Activated CD4-positive, alpha-beta T cell treated with anti-CD3 and anti-CD28 coated beads, Interleukin-2, amount 50 U/mL, for 24 hours (primary cell): Measurements from ENCODE around the gene SYNM.

Experiments
- DNase-seq, 2 donors: peaks; one replicate each; pipeline ENCODE4 v3.0.0-alpha.2; 2020; ENCODE audit warnings: low read depth in 1 of 2, low spot score in 1 of 2

The SYNM gene

GRCh38 chr15:99121691-99122410 lies 17.0 kb downstream of the SYNM start:
- DNase-seq = no peak

GRCh38 chr15:99122831-99123712 lies 18.2 kb downstream of the SYNM start:
- DNase-seq = no peak

- DNase-seq = no peak
These were observed 19.0 kb downstream of the SYNM start for GRCh38 chr15:99123713-99124451.

- no peak for DNase-seq
These were observed 19.8 kb downstream of the SYNM start for GRCh38 chr15:99124641-99125040.

- DNase-seq = no peak
These were observed 20.4 kb downstream of the SYNM start for GRCh38 chr15:99125061-99125891.

GRCh38 chr15:99126131-99126588 lies 21.3 kb downstream of the SYNM start:
- no peak for DNase-seq

- no peak for DNase-seq
These were observed 22.1 kb downstream of the SYNM start for GRCh38 chr15:99126930-99127329.

GRCh38 chr15:99127773-99128172 lies 22.9 kb downstream of the SYNM start:
- no peak for DNase-seq

GRCh38 chr15:99128411-99128810 lies 23.5 kb downstream of the SYNM start:
- no peak for DNase-seq

- no peak for DNase-seq
These were observed 24.8 kb downstream of the SYNM start for GRCh38 chr15:99129644-99130043.

- DNase-seq = no peak
These were observed 25.4 kb downstream of the SYNM start for GRCh38 chr15:99130314-99130713.

- no peak for DNase-seq
These were observed 26.0 kb downstream of the SYNM start for GRCh38 chr15:99130765-99131440.

- DNase-seq = no peak
These were observed 26.7 kb downstream of the SYNM start for GRCh38 chr15:99131441-99132023.

GRCh38 chr15:99132122-99132521 lies 27.2 kb downstream of the SYNM start:
- no peak for DNase-seq

- no peak for DNase-seq
These were observed 27.9 kb downstream of the SYNM start for GRCh38 chr15:99132634-99133287.

- DNase-seq = no peak
These were observed 29.5 kb downstream of the SYNM start for GRCh38 chr15:99134317-99134821.

- DNase-seq = no peak
These were observed 30.3 kb downstream of the SYNM start for GRCh38 chr15:99135194-99135593.

GRCh38 chr15:99137111-99137546 lies 32.2 kb downstream of the SYNM start:
- DNase-seq = no peak

- no peak for DNase-seq
These were observed 33.0 kb downstream of the SYNM start for GRCh38 chr15:99137877-99138276.
